Activated CD4-positive, alpha-beta memory T cell treated with anti-CD3 and anti-CD28 coated beads, Interleukin-2, amount 10 ng/mL, durations not matched to agents 7 days and 5 days (primary cell): Measurements from ENCODE around the gene GRIP2. TPM values are rescaled to one million over a fixed set of nuclear protein-coding genes. Genes with fewer than 3 reads are reported as not detected.

Source experiments
- CTCF ChIA-PET: fragments of 350-600 bp; sonication (Branson Sonifier 250); formaldehyde crosslinking; loops from one replicate; lab custom pipeline; 2021; ENCODE audit warnings: antibody characterized with exemption, inconsistent platforms; lab: Charles Lee
- POLR2A ChIA-PET: fragments of 350-600 bp; sonication (Branson Sonifier 250); formaldehyde crosslinking; loops from one replicate; lab custom pipeline; 2021; ENCODE audit warnings: antibody characterized with exemption; lab: Charles Lee
- DNase-seq: peaks from one replicate; pipeline ENCODE4 v3.0.0-alpha.2; 2020
- H3K27ac Mint-ChIP-seq: one replicate; pipeline ENCODE4 v1.8.0; 2021; ENCODE audit warnings: mild to moderate bottlenecking, mixed read lengths
- H3K27me3 Mint-ChIP-seq: one replicate; pipeline ENCODE4 v1.8.0; 2021; ENCODE audit warnings: mixed read lengths
- H3K36me3 Mint-ChIP-seq: one replicate; pipeline ENCODE4 v1.8.0; 2021; ENCODE audit warnings: low read depth, mixed read lengths
- H3K4me1 Mint-ChIP-seq: one replicate; pipeline ENCODE4 v1.8.0; 2021; ENCODE audit warnings: mixed read lengths
- H3K4me3 Mint-ChIP-seq: one replicate; pipeline ENCODE4 v1.8.0; 2021; ENCODE audit warnings: mild to moderate bottlenecking, mixed read lengths
- H3K9me3 Mint-ChIP-seq: one replicate; pipeline ENCODE4 v1.8.0; 2021; ENCODE audit warnings: mixed read lengths
- total RNA-seq, 2 experiments: library from RNA; stranded (reverse); gene quantifications; one replicate each; pipeline ENCODE4 v1.2.3, GENCODE V29; 2021

Gene GRIP2
- under 1 TPM; 0.08 to 0.35 TPM for total RNA-seq

- no peak within 1 kb of the TSS for H3K4me3 Mint-ChIP-seq
- DNase-seq, result no peak
- CTCF ChIA-PET, result no interaction called here
- H3K9me3 Mint-ChIP-seq, result no peaks in the 10 kb centered on the region
- no peaks in the 10 kb centered on the region for H3K4me1 Mint-ChIP-seq
- no peak within 1 kb of the TSS for H3K27ac Mint-ChIP-seq
- H3K36me3 Mint-ChIP-seq, result no peaks in the 10 kb centered on the region
- POLR2A ChIA-PET, result no interaction called here
- H3K27me3 Mint-ChIP-seq, result no peaks in the 10 kb centered on the region
These were observed at the start of gene GRIP2 for GRCh38 chr3:14539742-14540491. GRIP2 (minus strand) TSS chr3:14540342; CDS start chr3:14540308, 34 bp downstream.

GRCh38 chr3:14588425-14589112 lies 48.4 kb upstream of the GRIP2 start:
- no peak overlapping the region for H3K27ac Mint-ChIP-seq
- ChIA-PET CTCF (no interaction called here), POLR2A (interaction anchor here (1.1 kb wide), 1 partner anchor 10 kb away, joined by 3 read pairs; no protein-coding TSS in a partner anchor)
- no peaks in the 10 kb centered on the region for H3K9me3 Mint-ChIP-seq
- no peak for DNase-seq
- no peaks in the 10 kb centered on the region for H3K36me3 Mint-ChIP-seq
- H3K27me3 Mint-ChIP-seq, result peaks cover 26% of the 10 kb centered on the region
- H3K4me1 Mint-ChIP-seq, result no peaks in the 10 kb centered on the region
- no peak overlapping the region for H3K4me3 Mint-ChIP-seq

GRCh38 chr3:14587740-14588360 lies 47.7 kb upstream of the GRIP2 start:
- H3K36me3 Mint-ChIP-seq, result no peaks in the 10 kb centered on the region
- CTCF ChIA-PET, result no interaction called here
- no peak for DNase-seq
- no peak overlapping the region for H3K27ac Mint-ChIP-seq
- no peaks in the 10 kb centered on the region for H3K9me3 Mint-ChIP-seq
- H3K4me1 Mint-ChIP-seq, result no peaks in the 10 kb centered on the region
- POLR2A ChIA-PET, result interaction anchor here (1.1 kb wide), 1 partner anchor 9 kb away, joined by 3 read pairs; no protein-coding TSS in a partner anchor
- H3K4me3 Mint-ChIP-seq, result no peak overlapping the region
- peaks cover 26% of the 10 kb centered on the region for H3K27me3 Mint-ChIP-seq

GRCh38 chr3:14586611-14587010 lies 46.5 kb upstream of the GRIP2 start:
- POLR2A ChIA-PET, result no interaction called here
- no peaks in the 10 kb centered on the region for H3K4me1 Mint-ChIP-seq
- CTCF ChIA-PET, result no interaction called here

GRCh38 chr3:14583548-14584091 lies 43.5 kb upstream of the GRIP2 start:
- Mint-ChIP-seq H3K4me3 (no peak overlapping the region), H3K4me1 (no peaks in the 10 kb centered on the region), H3K27ac (no peak overlapping the region), H3K27me3 (peaks cover 24% of the 10 kb centered on the region), H3K9me3 (no peaks in the 10 kb centered on the region), H3K36me3 (no peaks in the 10 kb centered on the region)
- POLR2A ChIA-PET, result no interaction called here
- no peak for DNase-seq
- CTCF ChIA-PET, result no interaction called here

More at GRCh38 chr3:14586611-14587010, 46.5 kb upstream of the GRIP2 start:
- no peak overlapping the region for H3K27ac Mint-ChIP-seq
- H3K4me3 Mint-ChIP-seq, result no peak overlapping the region
- DNase-seq, result no peak
- H3K36me3 Mint-ChIP-seq, result no peaks in the 10 kb centered on the region
- H3K9me3 Mint-ChIP-seq, result no peaks in the 10 kb centered on the region
- peaks cover 32% of the 10 kb centered on the region for H3K27me3 Mint-ChIP-seq

- ChIA-PET POLR2A (no interaction called here), CTCF (no interaction called here)
- Mint-ChIP-seq H3K4me3 (no peak overlapping the region), H3K36me3 (no peaks in the 10 kb centered on the region), H3K27ac (no peak overlapping the region), H3K27me3 (peaks cover 30% of the 10 kb centered on the region), H3K4me1 (no peaks in the 10 kb centered on the region), H3K9me3 (no peaks in the 10 kb centered on the region)
- DNase-seq, result no peak
These were observed 41.9 kb upstream of the GRIP2 start for GRCh38 chr3:14582045-14582410.

- ChIA-PET CTCF (no interaction called here), POLR2A (no interaction called here)
- Mint-ChIP-seq H3K4me3 (no peak overlapping the region), H3K27me3 (peaks cover 29% of the 10 kb centered on the region), H3K27ac (no peak overlapping the region), H3K9me3 (no peaks in the 10 kb centered on the region), H3K36me3 (no peaks in the 10 kb centered on the region), H3K4me1 (no peaks in the 10 kb centered on the region)
- no peak for DNase-seq
These were observed 41.3 kb upstream of the GRIP2 start for GRCh38 chr3:14581334-14582044.

GRCh38 chr3:14577897-14578296 lies 37.8 kb upstream of the GRIP2 start:
- no peaks in the 10 kb centered on the region for H3K4me1 Mint-ChIP-seq
- no peak overlapping the region for H3K4me3 Mint-ChIP-seq
- ChIA-PET POLR2A (no interaction called here), CTCF (interaction anchor here (0.7 kb wide), 1 partner anchor 1485 kb away, joined by 4 read pairs; no protein-coding TSS in a partner anchor)
- H3K36me3 Mint-ChIP-seq, result no peaks in the 10 kb centered on the region
- peaks cover 19% of the 10 kb centered on the region for H3K27me3 Mint-ChIP-seq
- H3K9me3 Mint-ChIP-seq, result no peaks in the 10 kb centered on the region
- no peak for DNase-seq
- H3K27ac Mint-ChIP-seq, result no peak overlapping the region

GRCh38 chr3:14576163-14576562 lies 36.0 kb upstream of the GRIP2 start:
- peaks cover 10% of the 10 kb centered on the region for H3K27me3 Mint-ChIP-seq
- no peak for DNase-seq
- H3K4me1 Mint-ChIP-seq, result no peaks in the 10 kb centered on the region
- H3K27ac Mint-ChIP-seq, result no peak overlapping the region
- no peaks in the 10 kb centered on the region for H3K9me3 Mint-ChIP-seq
- CTCF ChIA-PET, result no interaction called here
- POLR2A ChIA-PET, result no interaction called here
- H3K36me3 Mint-ChIP-seq, result no peaks in the 10 kb centered on the region
- H3K4me3 Mint-ChIP-seq, result no peak overlapping the region

- no peaks in the 10 kb centered on the region for H3K9me3 Mint-ChIP-seq
- no peak overlapping the region for H3K4me3 Mint-ChIP-seq
- no peak for DNase-seq
- peaks cover 5% of the 10 kb centered on the region for H3K4me1 Mint-ChIP-seq
- no peak overlapping the region for H3K27ac Mint-ChIP-seq
- H3K27me3 Mint-ChIP-seq, result peaks cover 10% of the 10 kb centered on the region
- H3K36me3 Mint-ChIP-seq, result no peaks in the 10 kb centered on the region
- CTCF ChIA-PET, result no interaction called here
- POLR2A ChIA-PET, result no interaction called here
These were observed 34.0 kb upstream of the GRIP2 start for GRCh38 chr3:14574183-14574582.

GRCh38 chr3:14573706-14574105 lies 33.6 kb upstream of the GRIP2 start:
- H3K27ac Mint-ChIP-seq, result no peak overlapping the region
- peaks cover 5% of the 10 kb centered on the region for H3K4me1 Mint-ChIP-seq
- CTCF ChIA-PET, result no interaction called here
- no peak for DNase-seq
- peaks cover 10% of the 10 kb centered on the region for H3K27me3 Mint-ChIP-seq
- H3K9me3 Mint-ChIP-seq, result no peaks in the 10 kb centered on the region
- H3K36me3 Mint-ChIP-seq, result no peaks in the 10 kb centered on the region
- no peak overlapping the region for H3K4me3 Mint-ChIP-seq
- POLR2A ChIA-PET, result no interaction called here

GRCh38 chr3:14570864-14571263 lies 30.7 kb upstream of the GRIP2 start:
- Mint-ChIP-seq H3K4me1 (peaks cover 9% of the 10 kb centered on the region), H3K27ac (no peak overlapping the region), H3K9me3 (no peaks in the 10 kb centered on the region), H3K36me3 (no peaks in the 10 kb centered on the region), H3K27me3 (peaks cover 3% of the 10 kb centered on the region), H3K4me3 (no peak overlapping the region)
- CTCF ChIA-PET, result no interaction called here
- POLR2A ChIA-PET, result no interaction called here
- no peak for DNase-seq

- no peak overlapping the region for H3K27ac Mint-ChIP-seq
- peaks cover 3% of the 10 kb centered on the region for H3K27me3 Mint-ChIP-seq
- H3K4me1 Mint-ChIP-seq, result peaks cover 10% of the 10 kb centered on the region
- no peak for DNase-seq
- POLR2A ChIA-PET, result no interaction called here
- CTCF ChIA-PET, result no interaction called here
- H3K36me3 Mint-ChIP-seq, result no peaks in the 10 kb centered on the region
- H3K9me3 Mint-ChIP-seq, result no peaks in the 10 kb centered on the region
- no peak overlapping the region for H3K4me3 Mint-ChIP-seq
These were observed 29.9 kb upstream of the GRIP2 start for GRCh38 chr3:14570089-14570488.
